ENCODE results near the gene CZIB.

Gene CZIB

DNA sequence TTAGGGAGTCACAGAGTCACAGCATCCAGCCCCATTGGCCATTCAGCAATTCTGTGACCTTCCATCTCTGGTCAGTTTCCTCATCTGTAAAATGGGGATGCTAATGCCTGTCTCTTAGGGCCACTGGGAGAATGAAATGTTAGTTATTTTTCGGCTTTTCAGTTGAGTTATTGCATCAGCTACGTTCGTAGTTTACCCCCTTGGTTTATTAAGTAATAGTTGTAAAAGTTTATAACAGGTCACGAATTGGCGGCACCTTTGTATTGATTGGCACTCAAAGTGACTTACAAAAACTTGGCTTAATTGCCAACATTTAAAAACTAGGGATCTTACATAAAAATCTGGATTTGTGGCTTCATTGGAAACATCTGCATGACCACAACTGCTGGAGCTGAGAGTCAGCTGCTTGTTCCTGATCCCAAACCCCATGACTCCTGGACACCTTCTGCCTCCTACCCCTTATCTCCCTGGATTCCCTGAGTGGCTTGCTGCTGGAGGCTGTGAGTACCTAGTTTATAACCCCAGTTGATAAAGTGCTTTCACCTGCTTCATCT lies 54.9 kb downstream of the CZIB start:
- Histone ChIP-seq H3K9ac (ENCODE audit: low read depth, low read length) (no peak overlapping the region), H3K9me3 (ENCODE audit: control insufficient read depth, insufficient read depth, low read length) (no peaks in the 10 kb centered on the region), H3K4me1 (ENCODE audit: insufficient read depth, low read length) (peaks cover 7% of the 10 kb centered on the region), H3K36me3 (ENCODE audit: insufficient read depth, low read length) (no peaks in the 10 kb centered on the region)

All from ES-I3 (cell line).